ENCODE results near the gene ST3GAL5.

- TF ChIP-seq CTCF (conservative IDR thresholded peaks at IDR 0.05; ENCODE audit: low read depth, low read length) (no peak), EZH2 (IDR thresholded peaks at IDR 0.05; ENCODE audit: borderline replicate concordance, low read depth, low read length, poor library complexity, severe bottlenecking) (no peak)
These were observed 48.3 kb upstream of the ST3GAL5 start for GRCh38 chr2:85937069-85937439.

All from A673 (cell line).